Activated naive CD8-positive, alpha-beta T cell treated with anti-CD3 and anti-CD28 coated beads, Interleukin-2, amount 10 ng/mL, durations not matched to agents 7 days and 5 days (primary cell): ENCODE measurements around the gene GNAI3. TPM values are rescaled to one million over a fixed set of nuclear protein-coding genes. Genes with fewer than 3 reads are reported as not detected.

ENCODE experiments used
- ATAC-seq: fragments of 150-1000 bp; cut with Tn5 transposase; one replicate; pipeline ENCODE4 v1.10.0; 2021; ENCODE audit warnings: low read depth, moderate library complexity
- POLR2A ChIA-PET: fragments of 350-600 bp; sonication (Branson Sonifier 250); formaldehyde crosslinking; loops from one replicate; lab custom pipeline; 2021; ENCODE audit warnings: antibody characterized with exemption; lab: Charles Lee
- DNase-seq: peaks from one replicate; pipeline ENCODE4 v3.0.0; 2021
- H3K27ac Mint-ChIP-seq: one replicate; pipeline ENCODE4 v1.8.0; 2022; ENCODE audit warnings: mild to moderate bottlenecking, mixed read lengths
- H3K27me3 Mint-ChIP-seq: one replicate; pipeline ENCODE4 v1.8.0; 2022; ENCODE audit warnings: mild to moderate bottlenecking, moderate library complexity, mixed read lengths
- H3K36me3 Mint-ChIP-seq: one replicate; pipeline ENCODE4 v1.8.0; 2021; ENCODE audit warnings: mild to moderate bottlenecking, mixed read lengths
- H3K4me1 Mint-ChIP-seq: one replicate; pipeline ENCODE4 v1.8.0; 2021; ENCODE audit warnings: mixed read lengths
- H3K4me3 Mint-ChIP-seq: one replicate; pipeline ENCODE4 v1.8.0; 2022; ENCODE audit warnings: mild to moderate bottlenecking, moderate library complexity, mixed read lengths
- H3K9me3 Mint-ChIP-seq: one replicate; pipeline ENCODE4 v1.8.0; 2021; ENCODE audit warnings: mixed read lengths
- total RNA-seq, 2 experiments: library from RNA; stranded (reverse); gene quantifications; one replicate each; pipeline ENCODE4 v1.2.3, GENCODE V29; 2021

GNAI3 gene
- total RNA-seq, 2 experiments from 2014 or later, result 8.0 to 8.2 TPM

DNA sequence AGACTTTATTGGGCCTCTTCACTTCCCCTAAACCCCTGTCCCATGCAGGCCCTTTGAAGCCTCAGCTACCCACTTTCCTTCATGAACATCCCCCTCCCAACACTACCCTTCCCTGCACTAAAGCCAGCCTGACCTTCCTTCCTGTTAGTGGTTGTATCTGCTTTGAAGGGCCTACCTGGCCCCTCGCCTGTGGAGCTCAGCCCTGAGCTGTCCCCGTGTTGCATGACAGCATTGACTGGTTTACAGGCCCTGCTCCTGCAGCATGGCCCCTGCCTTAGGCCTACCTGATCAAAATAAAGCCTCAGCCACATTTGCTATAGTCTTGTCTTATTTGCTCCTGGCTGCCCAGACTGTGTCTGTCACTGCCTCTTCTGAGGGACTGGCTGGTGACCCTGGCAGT is 113.0 kb downstream of the GNAI3 start:
- Mint-ChIP-seq H3K9me3 (no peaks in the 10 kb centered on the region), H3K4me1 (peaks cover 5% of the 10 kb centered on the region), H3K36me3 (no peaks in the 10 kb centered on the region), H3K27me3 (no peaks in the 10 kb centered on the region), H3K27ac (peak overlapping the region; percentile 53), H3K4me3 (no peak overlapping the region)
- POLR2A ChIA-PET, result no interaction called here
- ATAC-seq (no peak), DNase-seq (no peak)

DNA sequence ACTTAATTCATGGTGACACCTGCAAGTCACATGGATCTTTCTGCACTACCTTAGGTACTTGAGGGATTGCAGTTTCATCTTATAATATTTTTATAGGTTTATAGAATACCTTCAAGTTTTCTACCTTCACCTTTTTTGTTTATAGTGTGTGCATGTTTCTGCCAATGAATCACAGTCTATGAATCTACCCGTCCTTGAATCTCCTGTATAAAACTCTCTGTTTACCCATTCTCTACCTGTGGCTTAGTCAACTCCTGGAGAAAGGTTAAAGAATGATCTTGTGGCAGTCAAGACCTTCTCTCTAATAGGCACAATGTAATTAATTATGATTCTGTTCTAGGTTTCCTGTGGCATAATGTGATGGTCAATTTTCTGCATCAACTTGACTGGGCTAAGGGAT is 116.3 kb downstream of the GNAI3 start:
- no peak overlapping the region for H3K4me3 Mint-ChIP-seq
- ATAC-seq, result no peak
- H3K4me1 Mint-ChIP-seq, result peaks cover 18% of the 10 kb centered on the region
- DNase-seq, result no peak
- no peaks in the 10 kb centered on the region for H3K9me3 Mint-ChIP-seq
- no peaks in the 10 kb centered on the region for H3K27me3 Mint-ChIP-seq
- H3K27ac Mint-ChIP-seq, result no peak overlapping the region
- POLR2A ChIA-PET, result no interaction called here
- H3K36me3 Mint-ChIP-seq, result peaks cover under 1% of the 10 kb centered on the region

DNA sequence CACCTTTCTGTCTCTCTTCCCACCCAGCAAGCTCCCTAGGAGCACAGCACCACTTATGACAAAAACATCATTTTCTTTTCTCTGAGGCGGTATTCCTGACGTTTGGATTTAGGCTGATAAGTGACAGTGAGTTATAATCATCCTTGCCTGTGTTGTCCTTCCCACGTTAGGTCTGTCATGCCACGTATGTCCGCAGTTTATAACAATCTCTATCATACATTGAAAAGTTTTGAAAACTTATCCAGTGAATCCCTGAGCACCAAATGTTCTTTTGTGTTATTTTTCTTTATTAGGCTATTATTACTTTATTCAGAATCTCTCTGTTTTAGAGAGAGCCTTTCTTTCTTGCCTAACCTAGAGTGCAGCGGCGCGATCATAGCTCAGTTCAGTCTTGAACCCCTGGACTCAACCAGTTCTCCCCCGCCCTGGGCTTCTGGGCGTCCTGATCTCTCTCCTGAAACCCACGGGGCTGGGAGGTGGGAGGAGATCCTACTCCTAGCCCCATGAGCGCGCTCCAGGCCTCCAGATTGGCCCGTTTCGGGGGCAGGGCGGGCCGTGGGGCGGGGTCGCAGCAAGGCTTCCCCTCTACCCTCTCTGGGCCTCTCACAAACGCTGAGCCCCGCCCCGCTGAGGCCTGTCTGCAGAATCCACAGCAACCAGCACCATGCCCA is 119.2 kb downstream of the GNAI3 start, which contains the start of gene GSTM2:
TSS of gene GSTM2 (plus strand) at position 606 of the 671 bp plus-strand sequence. CDS start at position 665, 59 bp downstream.
- DNase-seq, result peak; percentile 75
- ATAC-seq, result peak; percentile 94
- no peaks in the 10 kb centered on the region for H3K9me3 Mint-ChIP-seq
- POLR2A ChIA-PET, result no interaction called here
- peaks cover 19% of the 10 kb centered on the region for H3K4me1 Mint-ChIP-seq
- peaks cover 2% of the 10 kb centered on the region for H3K36me3 Mint-ChIP-seq
- no peak within 1 kb of the TSS for H3K27ac Mint-ChIP-seq
- peak within 1 kb of the TSS; percentile 82 for H3K4me3 Mint-ChIP-seq
- no peaks in the 10 kb centered on the region for H3K27me3 Mint-ChIP-seq

Other genes with a start within 250 kb of the GNAI3 start
- not detected for gene MYBPHL, start 241.6 kb upstream of the GNAI3 start, total RNA-seq
- 10 to 100 TPM in 1 of 2 experiments, 1 to 10 TPM in 1; 6.5 to 11.0 TPM for gene SORT1, start 150.7 kb upstream of the GNAI3 start, total RNA-seq
- gene PSMA5, start 122.2 kb upstream of the GNAI3 start, total RNA-seq, result 100 to 1,000 TPM; 135 TPM
- not detected for gene SYPL2, start 82.1 kb upstream of the GNAI3 start, total RNA-seq
- 10 to 100 TPM; 10.4 to 12.4 TPM for gene ATXN7L2, start 64.7 kb upstream of the GNAI3 start, total RNA-seq
- 10 to 100 TPM; 24.3 to 25.1 TPM for gene CYB561D1, start 54.5 kb upstream of the GNAI3 start, total RNA-seq
- gene AMIGO1, start 38.9 kb upstream of the GNAI3 start, total RNA-seq, result 1 to 10 TPM; 8.2 to 9.4 TPM
- under 1 TPM in 1 of 2 experiments, not detected in 1; 0.39 TPM for gene GPR61, start 8.7 kb upstream of the GNAI3 start, total RNA-seq
- under 1 TPM in 1 of 2 experiments, not detected in 1; 0.22 TPM for gene GNAT2, start 71.0 kb downstream of the GNAI3 start, total RNA-seq
- gene AMPD2, start 71.2 kb downstream of the GNAI3 start, total RNA-seq, result 100 to 1,000 TPM; 114 to 122 TPM
- 1 to 10 TPM; 5.3 to 5.9 TPM for gene GSTM4, start 107.5 kb downstream of the GNAI3 start, total RNA-seq
- 10 to 100 TPM; 16.8 to 17.3 TPM for gene GSTM2, start 119.4 kb downstream of the GNAI3 start, total RNA-seq
- not detected for gene GSTM1, start 139.2 kb downstream of the GNAI3 start, total RNA-seq
- gene GSTM5, start 163.6 kb downstream of the GNAI3 start, total RNA-seq, result not detected
- 1 to 10 TPM; 5.0 TPM for gene GSTM3, start 192.4 kb downstream of the GNAI3 start, total RNA-seq
- not detected for gene EPS8L3, start 215.3 kb downstream of the GNAI3 start, total RNA-seq